Endothelial cell of umbilical vein (primary cell): ENCODE measurements around the gene MIGA2. TPM values are rescaled to one million over a fixed set of nuclear protein-coding genes. Genes with fewer than 3 reads are reported as not detected.

Experiments
- BruUV-seq: library from RNA; stranded (reverse); fragments of 400-500 nt; replicated peaks from 2 replicates; lab custom pipeline; 2021; lab: Mats Ljungman, UMichigan
- CTCF ChIA-PET: fragments of 300-600, 350-600 bp; sonication (Branson Sonifier 250); formaldehyde crosslinking; loops from one replicate; lab custom pipeline; 2021; ENCODE audit warnings: antibody characterized with exemption, inconsistent platforms; lab: Charles Lee
- POLR2A ChIA-PET: fragments of 300-600, 350-600 bp; sonication (Branson Sonifier 250); formaldehyde crosslinking; loops from one replicate; lab custom pipeline; 2021; ENCODE audit warnings: antibody characterized with exemption, inconsistent platforms; lab: Charles Lee
- DNase-seq: peaks from one replicate; pipeline ENCODE4 v3.0.0-alpha.2; 2011; ENCODE audit warnings: low read depth, low spot score
- FAIRE-seq: peaks from 2 replicates; lab custom pipeline; 2011; peaks lifted over from hg19 to GRCh38; lab: Jason Lieb, UNC
- H2AFZ ChIP-seq: 2 replicates; pipeline ENCODE4 v1.6.0; 2012; ENCODE audit warnings: low read depth, low read length, control low read depth, inconsistent platforms
- H3K27ac ChIP-seq: 2 replicates; pipeline ENCODE4 v1.5.1; 2011; ENCODE audit warnings: low read depth, mild to moderate bottlenecking, control low read depth, low read length, moderate library complexity; ENCODE audit not compliant: insufficient read depth
- H3K27me3 ChIP-seq, 2 experiments: 2 replicates each; pipeline versions ENCODE4 v1.6.0 to v1.6.1; 2011; ENCODE audit warnings: low read length in 2 of 2, mixed read lengths in 1 of 2; ENCODE audit not compliant: control insufficient read depth in 2 of 2, insufficient read depth in 2 of 2
- H3K36me3 ChIP-seq, 2 experiments: 2 replicates in 1 of 2; 3 replicates in 1 of 2; pipeline ENCODE4 v1.5.1; 2011; ENCODE audit warnings: low read length in 2 of 2, mild to moderate bottlenecking in 1 of 2, moderate library complexity in 1 of 2; ENCODE audit not compliant: control insufficient read depth in 2 of 2, insufficient read depth in 2 of 2; ENCODE audit errors: extremely low read depth in 1 of 2
- H3K4me1 ChIP-seq: 3 replicates; pipeline ENCODE4 v1.5.1; 2011; ENCODE audit warnings: mild to moderate bottlenecking, low read length; ENCODE audit not compliant: control insufficient read depth, insufficient read depth; ENCODE audit errors: extremely low read depth
- H3K4me2 ChIP-seq: 2 replicates; pipeline ENCODE4 v1.6.1; 2011; ENCODE audit warnings: low read length, control low read depth, mixed read lengths; ENCODE audit not compliant: insufficient read depth
- H3K4me3 ChIP-seq, 3 experiments: fragments of 200-600 bp in 1 of 3; sonication (generic), shearing (Covaris generic) in 1 of 3; replicated peaks in 1 of 3; 2 replicates each; pipeline ENCODE4 v1.5.1; 2011 to 2016; ENCODE audit warnings: control low read depth in 3 of 3, low read length in 3 of 3, mild to moderate bottlenecking in 2 of 3, inconsistent platforms in 1 of 3, low read depth in 1 of 3, moderate library complexity in 1 of 3; ENCODE audit not compliant: insufficient read depth in 1 of 3
- H3K79me2 ChIP-seq: 2 replicates; pipeline ENCODE4 v1.6.0; 2012; ENCODE audit warnings: low read length, inconsistent platforms; ENCODE audit not compliant: control insufficient read depth, insufficient read depth
- H3K9ac ChIP-seq: replicated peaks from 2 replicates; pipeline ENCODE3; 2011; ENCODE audit warnings: low read length, control low read depth; ENCODE audit not compliant: insufficient read depth; ENCODE audit errors: extremely low read depth
- H3K9me1 ChIP-seq: replicated peaks from 3 replicates; pipeline ENCODE4 v1.6.0; 2011; ENCODE audit warnings: mild to moderate bottlenecking, low read length; ENCODE audit not compliant: control insufficient read depth, insufficient read depth; ENCODE audit errors: extremely low read depth
- H3K9me3 ChIP-seq: replicated peaks from 2 replicates; pipeline ENCODE4 v1.5.1; 2012; ENCODE audit warnings: low read length, inconsistent platforms; ENCODE audit not compliant: control insufficient read depth, insufficient read depth
- H4K20me1 ChIP-seq: replicated peaks from 2 replicates; pipeline ENCODE3; 2011; ENCODE audit warnings: mild to moderate bottlenecking, low read length; ENCODE audit not compliant: control insufficient read depth, insufficient read depth; ENCODE audit errors: extremely low read depth
- CTCF ChIP-seq, 2 donors: IDR thresholded peaks; 1 replicate in 1 of 2; 2 replicates in 1 of 2; pipeline ENCODE4 v1.5.1; 2011; ENCODE audit warnings: low read length in 2 of 2, mild to moderate bottlenecking in 2 of 2, moderate library complexity in 2 of 2, control low read depth in 1 of 2, inconsistent platforms in 1 of 2, low read depth in 1 of 2; ENCODE audit not compliant: insufficient read depth in 1 of 2; ENCODE audit errors: extremely low read depth in 1 of 2
- EZH2 ChIP-seq: IDR thresholded peaks from 2 replicates; pipeline ENCODE4 v1.6.1; 2012; ENCODE audit warnings: borderline replicate concordance, low read depth, mild to moderate bottlenecking, moderate library complexity, low read length, inconsistent platforms; ENCODE audit not compliant: severe bottlenecking
- FOS ChIP-seq: IDR thresholded peaks from 2 replicates; pipeline ENCODE4 v1.6.1; 2011; ENCODE audit warnings: mild to moderate bottlenecking, low read length, moderate library complexity, borderline replicate concordance; ENCODE audit not compliant: insufficient read depth
- GATA2 ChIP-seq: IDR thresholded peaks from 2 replicates; pipeline ENCODE4 v1.7.0; 2011; ENCODE audit warnings: low read depth, mild to moderate bottlenecking, moderate library complexity, mixed read lengths, low read length; ENCODE audit not compliant: insufficient read length, insufficient read depth
- JUN ChIP-seq: IDR thresholded peaks from 2 replicates; pipeline ENCODE4 v1.6.1; 2011; ENCODE audit warnings: borderline replicate concordance, low read depth; ENCODE audit not compliant: insufficient read length, insufficient read depth
- MYC ChIP-seq: IDR thresholded peaks from one replicate; pipeline ENCODE4 v1.6.1; 2011; ENCODE audit warnings: mild to moderate bottlenecking, low read depth, low read length
- POLR2AphosphoS5 ChIP-seq: IDR thresholded peaks from 2 replicates; pipeline ENCODE4 v1.6.1; 2012; ENCODE audit warnings: low read depth, mild to moderate bottlenecking, control low read depth, low read length, moderate library complexity; ENCODE audit not compliant: insufficient read depth
- dilution Hi-C: fragments of 300-500 bp; cut with MboI; formaldehyde crosslinking; loops from one replicate; pipeline ENCODE4 v1.15.0; 2019; ENCODE audit warnings: low sequenced_read_pairs; ENCODE audit not compliant: extremely low pct_ligation_motif_present
- intact Hi-C: fragments of 100-400 bp; cut with micrococcal nuclease; formaldehyde crosslinking; loops from one replicate; pipeline ENCODE4 v1.10.0; 2022
- polyA plus RNA-seq, 4 experiments: library from polyadenylated mRNA; depleted of rRNA in 3 of 4; stranded (reverse) in 3 of 4; unstranded in 1 of 4; fragments of >200 nt; gene quantifications; 2 replicates each; pipeline versions ENCODE4 v1.2.1 to v1.2.3, GENCODE V29; 2011 to 2012; ENCODE audit warnings: missing spikeins in 1 of 4
- total RNA-seq: library from RNA; stranded (reverse); gene quantifications from 2 replicates; pipeline ENCODE4 v1.2.3, GENCODE V29; 2021

MIGA2 gene
- total and polyA plus RNA-seq, 2 donors (not counting 3 experiments of a cell fraction or from before 2014, with no cell fraction given), result 27.7 to 28.0 TPM

GRCh38 chr9:129054163-129054851 lies 17.9 kb downstream of the MIGA2 start:
- no TSS peak for BruUV-seq
- Histone ChIP-seq H3K9me1 (no peaks in the 10 kb centered on the region), H3K9me3 (no peaks in the 10 kb centered on the region), H3K79me2 (no peaks in the 10 kb centered on the region), H3K4me3 (no peak overlapping the region), H3K27ac (no peak overlapping the region), H3K27me3 (no peaks in the 10 kb centered on the region), H3K4me1 (peaks cover 1% of the 10 kb centered on the region), H3K4me2 (no peak overlapping the region), H3K36me3 (peaks cover 0 to 10% of the 10 kb centered on the region in 2 experiments), H2AFZ (no peak overlapping the region), H3K9ac (no peak overlapping the region), H4K20me1 (no peaks in the 10 kb centered on the region)
- FAIRE-seq (no peak), DNase-seq (no peak)
- intact Hi-C loops, result no loop called here
- ChIA-PET CTCF (no interaction called here), POLR2A (interaction anchor here (0.7 kb wide), 1 partner anchor 1854 kb away, joined by 4 read pairs; no protein-coding TSS in a partner anchor)
- dilution Hi-C loops, result no loop called here
- TF ChIP-seq MYC, result no peak
- no peak for TF ChIP-seq GATA2
- no peak for TF ChIP-seq FOS
- TF ChIP-seq CTCF (IDR thresholded peaks at IDR 0.05; ENCODE audit: extremely low read depth in 1 of 2, insufficient read depth in 1 of 2, low read depth in 1 of 2, low read length in 2 of 2), result no peak
- no peak for TF ChIP-seq POLR2AphosphoS5
- no peak for TF ChIP-seq EZH2
- TF ChIP-seq JUN, result no peak
